Measurements from ENCODE around the gene FAM118A. TPM values are rescaled to one million over a fixed set of nuclear protein-coding genes. Genes with fewer than 3 reads are reported as not detected.

FAM118A gene
- total RNA-seq, 1 experiment from 2014 or later = 37.9 TPM

DNA sequence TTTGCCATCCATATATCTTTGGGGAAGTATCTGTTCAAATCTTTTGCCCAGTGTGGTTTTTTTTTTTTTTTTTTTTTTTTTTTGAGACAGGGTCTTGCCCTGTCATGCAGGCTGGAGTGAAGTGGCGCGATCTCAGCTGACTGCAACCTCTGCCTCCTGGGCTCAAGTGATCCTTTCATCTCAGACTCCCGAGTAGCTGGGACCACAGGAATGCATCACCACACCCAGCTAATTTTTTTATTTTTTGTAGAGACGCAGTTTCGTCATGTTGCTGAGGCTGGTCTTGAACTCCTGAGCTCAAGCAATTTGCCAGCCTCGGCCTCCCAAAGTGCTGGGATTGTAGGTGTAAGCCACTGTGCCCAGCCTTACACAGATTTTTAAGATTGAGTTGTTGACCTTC, 4.8 kb upstream of the FAM118A start:
- no peak overlapping the region for H3K4me3 Mint-ChIP-seq
- H3K27ac ChIP-seq (ENCODE audit: insufficient read length, low read depth, low read length) = no peak overlapping the region
- no peak overlapping the region for H3K4me2 ChIP-seq (ENCODE audit: insufficient read depth, insufficient read length, low read length)

More for the DNA sequence above, 4.8 kb upstream of the FAM118A start:
- peaks cover 6% of the 10 kb centered on the region for H3K23me2 ChIP-seq (ENCODE audit: insufficient read length, low read depth, low read length, poor library complexity, severe bottlenecking)
- no peak overlapping the region for H2BK20ac ChIP-seq (ENCODE audit: low read depth, low read length, poor library complexity, severe bottlenecking)
- no peaks in the 10 kb centered on the region for H3K4me1 ChIP-seq (ENCODE audit: insufficient read depth, low read length)
- no peaks in the 10 kb centered on the region for H3K27me3 ChIP-seq (ENCODE audit: insufficient read depth, low read length)
- Mint-ChIP-seq H3K27me3 (ENCODE audit: low read depth) (no peaks in the 10 kb centered on the region; the same call in 1 of the 2 replicates), H3K4me1 (peaks cover 11 to 12% of the 10 kb centered on the region in 2 experiments), H3K36me3 (ENCODE audit: insufficient read depth in 1 of 3, low read depth in 3 of 3) (no peaks in the 10 kb centered on the region; a peak in 1 of 7 replicates), H3K27ac (no peak overlapping the region), H3K9me3 (no peaks in the 10 kb centered on the region)
- no peak overlapping the region for H2AK5ac ChIP-seq (ENCODE audit: insufficient read length, low read length)
- no peak overlapping the region for H2AFZ ChIP-seq (ENCODE audit: low read length)
- H3K4ac ChIP-seq (ENCODE audit: low read depth, low read length) = no peak overlapping the region
- no peak overlapping the region for H3K14ac ChIP-seq (ENCODE audit: insufficient read depth, low read length)
- no peak overlapping the region for H3K56ac ChIP-seq (ENCODE audit: insufficient read length, low read depth, low read length)
- no peaks in the 10 kb centered on the region for H3K79me1 ChIP-seq (ENCODE audit: insufficient read depth, low read depth, low read length, poor library complexity, severe bottlenecking)
- no peak overlapping the region for H2BK15ac ChIP-seq (ENCODE audit: low read depth, low read length)
- H4K91ac ChIP-seq (ENCODE audit: insufficient read length, low read depth, low read length) = no peak overlapping the region
- no peaks in the 10 kb centered on the region for H4K20me1 ChIP-seq (ENCODE audit: control insufficient read depth, insufficient read depth, insufficient read length)
- no CpG with 5 or more reads among the region's 6 CpGs for WGBS (ENCODE audit: extremely low coverage, insufficient read length, low lambda C conversion rate)
- H4K8ac ChIP-seq (replicated peaks; ENCODE audit: insufficient read length, low read depth, low read length) = no peak overlapping the region
- H3K9ac ChIP-seq (ENCODE audit: extremely low read depth, insufficient read length, low read length) = no peak overlapping the region
- no peak overlapping the region for H3K18ac ChIP-seq (ENCODE audit: insufficient read length, low read depth, low read length)
- H3K9me3 ChIP-seq (ENCODE audit: control insufficient read depth, low read depth, low read length) = no peaks in the 10 kb centered on the region
- no peak overlapping the region for H3K23ac ChIP-seq (ENCODE audit: insufficient read length, low read depth, low read length)
- H3K79me2 ChIP-seq (ENCODE audit: insufficient read depth, low read length) = no peaks in the 10 kb centered on the region
- H2BK5ac ChIP-seq (ENCODE audit: insufficient read length, low read length) = no peak overlapping the region
- no peak overlapping the region for H4K5ac ChIP-seq (ENCODE audit: insufficient read length, low read depth, low read length)
- TF ChIP-seq, protein P1, sequence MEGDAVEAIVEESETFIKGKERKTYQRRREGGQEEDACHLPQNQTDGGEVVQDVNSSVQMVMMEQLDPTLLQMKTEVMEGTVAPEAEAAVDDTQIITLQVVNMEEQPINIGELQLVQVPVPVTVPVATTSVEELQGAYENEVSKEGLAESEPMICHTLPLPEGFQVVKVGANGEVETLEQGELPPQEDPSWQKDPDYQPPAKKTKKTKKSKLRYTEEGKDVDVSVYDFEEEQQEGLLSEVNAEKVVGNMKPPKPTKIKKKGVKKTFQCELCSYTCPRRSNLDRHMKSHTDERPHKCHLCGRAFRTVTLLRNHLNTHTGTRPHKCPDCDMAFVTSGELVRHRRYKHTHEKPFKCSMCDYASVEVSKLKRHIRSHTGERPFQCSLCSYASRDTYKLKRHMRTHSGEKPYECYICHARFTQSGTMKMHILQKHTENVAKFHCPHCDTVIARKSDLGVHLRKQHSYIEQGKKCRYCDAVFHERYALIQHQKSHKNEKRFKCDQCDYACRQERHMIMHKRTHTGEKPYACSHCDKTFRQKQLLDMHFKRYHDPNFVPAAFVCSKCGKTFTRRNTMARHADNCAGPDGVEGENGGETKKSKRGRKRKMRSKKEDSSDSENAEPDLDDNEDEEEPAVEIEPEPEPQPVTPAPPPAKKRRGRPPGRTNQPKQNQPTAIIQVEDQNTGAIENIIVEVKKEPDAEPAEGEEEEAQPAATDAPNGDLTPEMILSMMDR (conservative IDR thresholded peaks at IDR 0.05) = no peak
- no peak overlapping the region for H2BK120ac ChIP-seq (ENCODE audit: low read depth, low read length, poor library complexity, severe bottlenecking)
- DNase-seq = no peak
- H2BK12ac ChIP-seq (ENCODE audit: insufficient read length, low read depth, low read length) = no peak overlapping the region
- no peak overlapping the region for H3T11ph ChIP-seq (ENCODE audit: low read length)
